ENCODE measurements around the gene PKLR. TPM values are rescaled to one million over a fixed set of nuclear protein-coding genes. Genes with fewer than 3 reads are reported as not detected.

PKLR gene
- total RNA-seq (under 1 TPM in 1 of 7 donors, not detected in 6; 0.41 TPM), polyA plus RNA-seq (not detected)
- long read RNA-seq, donor 1, result 0 reads
- long read RNA-seq, donor 2, result 0 reads
- long read RNA-seq, donor 3, result 0 reads

- no peaks in the 10 kb centered on the region for H3K9me3 ChIP-seq
- TF ChIP-seq CTCF (IDR thresholded peaks at IDR 0.05) (no peak), EP300 (IDR thresholded peaks at IDR 0.05) (no peak), POLR2A (IDR thresholded peaks at IDR 0.05) (no peak)
- DNase-seq, result no peak
- 75 to 79% (median 79%) methylated on average over 5 of the region's 5 CpGs for whole genome bisulfite sequencing, 3 donors
- H3K27ac ChIP-seq, result no peak within 1 kb of the TSS
- H3K27me3 ChIP-seq, result no peaks in the 10 kb centered on the region
- H3K4me1 ChIP-seq (ENCODE audit: insufficient read depth), result no peaks in the 10 kb centered on the region
- no peaks in the 10 kb centered on the region for H3K36me3 ChIP-seq
- H3K4me3 ChIP-seq, result no peak within 1 kb of the TSS
- intact Hi-C loops (cut with DNase I), result no loop called here
These were observed at the start of gene PKLR for GRCh38 chr1:155301342-155301841. TSS of gene PKLR (minus strand) at chr1:155301438. CDS start at chr1:155301395, 43 bp downstream.

- intact Hi-C loops (cut with DNase I), result no loop called here
- Histone ChIP-seq H3K36me3 (no peaks in the 10 kb centered on the region), H3K4me1 (ENCODE audit: insufficient read depth) (no peaks in the 10 kb centered on the region), H3K27ac (no peak overlapping the region), H3K9me3 (no peaks in the 10 kb centered on the region), H3K27me3 (no peaks in the 10 kb centered on the region), H3K4me3 (no peak overlapping the region)
- TF ChIP-seq EP300 (IDR thresholded peaks at IDR 0.05), result no peak
- TF ChIP-seq CTCF (IDR thresholded peaks at IDR 0.05), result no peak
- no peak for TF ChIP-seq POLR2A (IDR thresholded peaks at IDR 0.05)
- 85 to 91% (median 90%) methylated on average over 3 of the region's 3 CpGs for WGBS, 3 donors
- DNase-seq, result no peak
These were observed 41.6 kb upstream of the PKLR start for GRCh38 chr1:155342842-155343241.

- TF ChIP-seq EP300 (IDR thresholded peaks at IDR 0.05), result no peak
- no peak for TF ChIP-seq CTCF (IDR thresholded peaks at IDR 0.05)
- TF ChIP-seq POLR2A (IDR thresholded peaks at IDR 0.05), result no peak
- no peaks in the 10 kb centered on the region for H3K36me3 ChIP-seq
These were observed 38.4 kb upstream of the PKLR start for GRCh38 chr1:155339515-155340097.

GRCh38 chr1:155334962-155335361 lies 33.7 kb upstream of the PKLR start:
- Histone ChIP-seq H3K9me3 (no peaks in the 10 kb centered on the region), H3K4me1 (ENCODE audit: insufficient read depth) (no peaks in the 10 kb centered on the region), H3K4me3 (no peak overlapping the region), H3K36me3 (no peaks in the 10 kb centered on the region), H3K27ac (no peak overlapping the region), H3K27me3 (no peaks in the 10 kb centered on the region)
- no peak for TF ChIP-seq EP300 (IDR thresholded peaks at IDR 0.05)
- no peak for TF ChIP-seq CTCF (IDR thresholded peaks at IDR 0.05)
- no peak for TF ChIP-seq POLR2A (IDR thresholded peaks at IDR 0.05)
- DNase-seq, result no peak
- WGBS, 3 donors, result 39 to 50% (median 44%) methylated on average over 1 of the region's 1 CpG
- intact Hi-C loops (cut with DNase I), result no loop called here

More at GRCh38 chr1:155339515-155340097, 38.4 kb upstream of the PKLR start:
- H3K4me3 ChIP-seq, result no peak overlapping the region
- intact Hi-C loops (cut with DNase I), result no loop called here
- H3K27ac ChIP-seq, result no peak overlapping the region
- no peaks in the 10 kb centered on the region for H3K9me3 ChIP-seq
- WGBS, 3 donors, result 79 to 87% (median 81%) methylated on average over 8 of the region's 8 CpGs
- no peak for DNase-seq
- H3K4me1 ChIP-seq (ENCODE audit: insufficient read depth), result no peaks in the 10 kb centered on the region
- no peaks in the 10 kb centered on the region for H3K27me3 ChIP-seq
